PFSK-1 (cell line): Measurements from ENCODE around the gene KIF5A.

Experiments
- TAF1 ChIP-seq: IDR thresholded peaks from 2 replicates; pipeline ENCODE4 v1.6.1; 2012; ENCODE audit warnings: low read length, control low read depth, borderline replicate concordance; ENCODE audit not compliant: insufficient read depth
- TF ChIP-seq, protein P1 (sequence below), 2 experiments: IDR thresholded peaks; 2 replicates each; pipeline versions ENCODE4 v1.6.1 to v1.8.0; 2011 to 2012; ENCODE audit warnings: low read depth in 2 of 2, low read length in 2 of 2, control low read depth in 1 of 2, inconsistent platforms in 1 of 2, mild to moderate bottlenecking in 1 of 2, moderate library complexity in 1 of 2; ENCODE audit not compliant: insufficient read depth in 1 of 2

GRCh38 chr12:57576613-57577160 lies 26.8 kb downstream of the KIF5A start:
- TF ChIP-seq, protein P1, sequence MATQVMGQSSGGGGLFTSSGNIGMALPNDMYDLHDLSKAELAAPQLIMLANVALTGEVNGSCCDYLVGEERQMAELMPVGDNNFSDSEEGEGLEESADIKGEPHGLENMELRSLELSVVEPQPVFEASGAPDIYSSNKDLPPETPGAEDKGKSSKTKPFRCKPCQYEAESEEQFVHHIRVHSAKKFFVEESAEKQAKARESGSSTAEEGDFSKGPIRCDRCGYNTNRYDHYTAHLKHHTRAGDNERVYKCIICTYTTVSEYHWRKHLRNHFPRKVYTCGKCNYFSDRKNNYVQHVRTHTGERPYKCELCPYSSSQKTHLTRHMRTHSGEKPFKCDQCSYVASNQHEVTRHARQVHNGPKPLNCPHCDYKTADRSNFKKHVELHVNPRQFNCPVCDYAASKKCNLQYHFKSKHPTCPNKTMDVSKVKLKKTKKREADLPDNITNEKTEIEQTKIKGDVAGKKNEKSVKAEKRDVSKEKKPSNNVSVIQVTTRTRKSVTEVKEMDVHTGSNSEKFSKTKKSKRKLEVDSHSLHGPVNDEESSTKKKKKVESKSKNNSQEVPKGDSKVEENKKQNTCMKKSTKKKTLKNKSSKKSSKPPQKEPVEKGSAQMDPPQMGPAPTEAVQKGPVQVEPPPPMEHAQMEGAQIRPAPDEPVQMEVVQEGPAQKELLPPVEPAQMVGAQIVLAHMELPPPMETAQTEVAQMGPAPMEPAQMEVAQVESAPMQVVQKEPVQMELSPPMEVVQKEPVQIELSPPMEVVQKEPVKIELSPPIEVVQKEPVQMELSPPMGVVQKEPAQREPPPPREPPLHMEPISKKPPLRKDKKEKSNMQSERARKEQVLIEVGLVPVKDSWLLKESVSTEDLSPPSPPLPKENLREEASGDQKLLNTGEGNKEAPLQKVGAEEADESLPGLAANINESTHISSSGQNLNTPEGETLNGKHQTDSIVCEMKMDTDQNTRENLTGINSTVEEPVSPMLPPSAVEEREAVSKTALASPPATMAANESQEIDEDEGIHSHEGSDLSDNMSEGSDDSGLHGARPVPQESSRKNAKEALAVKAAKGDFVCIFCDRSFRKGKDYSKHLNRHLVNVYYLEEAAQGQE (IDR thresholded peaks at IDR 0.05; ENCODE audit: insufficient read depth in 1 of 2, low read depth in 2 of 2, low read length in 2 of 2) = no peak
- TF ChIP-seq TAF1 = no peak
